ENCODE measurements around the gene C12orf43. TPM values are rescaled to one million over a fixed set of nuclear protein-coding genes. Genes with fewer than 3 reads are reported as not detected.

Gene C12orf43
- total and polyA plus RNA-seq, 2 of the 4 experiments (the other 2 are of a cell fraction), result 12.5 to 13.5 TPM

DNA sequence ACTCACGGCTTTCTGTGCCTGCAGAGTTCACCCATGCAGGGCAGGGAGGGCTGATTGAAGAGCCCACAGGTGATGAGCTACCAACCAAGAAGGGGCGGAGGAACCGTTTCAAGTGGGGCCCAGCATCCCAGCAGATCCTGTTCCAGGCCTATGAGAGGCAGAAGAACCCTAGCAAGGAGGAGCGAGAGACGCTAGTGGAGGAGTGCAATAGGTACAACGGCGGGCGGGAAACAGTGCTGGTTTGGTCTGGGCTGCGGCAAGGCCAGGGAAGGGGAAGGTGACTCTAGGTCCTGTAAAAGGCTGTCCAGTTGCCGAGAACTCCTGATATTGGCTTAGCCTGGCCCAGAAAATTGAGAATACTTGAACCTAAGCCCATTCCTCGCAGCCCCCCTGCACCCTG is 22.8 kb downstream of the C12orf43 start:
- no peak overlapping the region for H2AK5ac ChIP-seq (ENCODE audit: low read depth, low read length)
- no peak overlapping the region for H2AK9ac ChIP-seq (replicated peaks; ENCODE audit: low read depth, low read length, poor library complexity)
- H2BK15ac ChIP-seq (ENCODE audit: low read depth, low read length), result no peak overlapping the region
- no peaks in the 10 kb centered on the region for H3K79me1 ChIP-seq (ENCODE audit: low read depth in 1 of 2, low read length in 2 of 2)
- H3K27ac ChIP-seq (ENCODE audit: insufficient read depth, low read length), result no peak overlapping the region
- no peak overlapping the region for H4K8ac ChIP-seq (ENCODE audit: low read depth in 2 of 2, low read length in 2 of 2)
- H3K18ac ChIP-seq (ENCODE audit: low read depth, low read length), result no peak overlapping the region
- TF ChIP-seq CTCF (conservative IDR thresholded peaks at IDR 0.05; ENCODE audit: low read depth, low read length), result no peak
- TF ChIP-seq RFX5 (IDR thresholded peaks at IDR 0.05; ENCODE audit: low read depth, low read length), result no peak
- no peak for TF ChIP-seq SMC3 (IDR thresholded peaks at IDR 0.05; ENCODE audit: low read depth, low read length)
- TF ChIP-seq MXI1 (IDR thresholded peaks at IDR 0.05; ENCODE audit: borderline replicate concordance, low read depth, low read length), result no peak
- no peak for TF ChIP-seq POLR2A (IDR thresholded peaks at IDR 0.05; ENCODE audit: low read depth, low read length)
- TF ChIP-seq, protein P1, sequence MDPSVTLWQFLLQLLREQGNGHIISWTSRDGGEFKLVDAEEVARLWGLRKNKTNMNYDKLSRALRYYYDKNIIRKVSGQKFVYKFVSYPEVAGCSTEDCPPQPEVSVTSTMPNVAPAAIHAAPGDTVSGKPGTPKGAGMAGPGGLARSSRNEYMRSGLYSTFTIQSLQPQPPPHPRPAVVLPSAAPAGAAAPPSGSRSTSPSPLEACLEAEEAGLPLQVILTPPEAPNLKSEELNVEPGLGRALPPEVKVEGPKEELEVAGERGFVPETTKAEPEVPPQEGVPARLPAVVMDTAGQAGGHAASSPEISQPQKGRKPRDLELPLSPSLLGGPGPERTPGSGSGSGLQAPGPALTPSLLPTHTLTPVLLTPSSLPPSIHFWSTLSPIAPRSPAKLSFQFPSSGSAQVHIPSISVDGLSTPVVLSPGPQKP (IDR thresholded peaks at IDR 0.05; ENCODE audit: borderline replicate concordance, low read depth, low read length), result no peak
- TF ChIP-seq CHD1 (IDR thresholded peaks at IDR 0.05; ENCODE audit: low read depth, low read length), result no peak
- no peak for TF ChIP-seq BHLHE40 (IDR thresholded peaks at IDR 0.05; ENCODE audit: low read depth, low read length)
- TF ChIP-seq MAFK (IDR thresholded peaks at IDR 0.05; ENCODE audit: low read depth, low read length), result no peak
- TF ChIP-seq CEBPB (IDR thresholded peaks at IDR 0.05; ENCODE audit: low read depth, low read length), result no peak
- TF ChIP-seq FOS (IDR thresholded peaks at IDR 0.05; ENCODE audit: low read depth, low read length), result no peak
- TF ChIP-seq MAZ (IDR thresholded peaks at IDR 0.05; ENCODE audit: borderline replicate concordance, low read depth, low read length), result no peak
- no peak for TF ChIP-seq NFE2L2 (IDR thresholded peaks at IDR 0.05; ENCODE audit: low read depth, low read length)
- no peak for TF ChIP-seq RCOR1 (IDR thresholded peaks at IDR 0.05; ENCODE audit: insufficient replicate concordance, low read length)
- TF ChIP-seq RAD21 (IDR thresholded peaks at IDR 0.05; ENCODE audit: low read length), result no peak
- no peak overlapping the region for H3K4me2 ChIP-seq (ENCODE audit: low read depth, low read length)
- H3K4ac ChIP-seq (ENCODE audit: low read depth, low read length), result no peak overlapping the region
- H3K4me3 ChIP-seq (ENCODE audit: insufficient read depth, low read depth, low read length), result no peak overlapping the region
- no peaks in the 10 kb centered on the region for H4K20me1 ChIP-seq (ENCODE audit: insufficient read depth, low read length)
- WGBS, 2 experiments (ENCODE audit: extremely low coverage in 2 of 2, insufficient read length in 1 of 2), result 72% methylated on average over 8 of the region's 11 CpGs; no CpG with 5 or more reads in 1 of the 2 experiments
- no peak overlapping the region for H2BK120ac ChIP-seq (ENCODE audit: low read depth, low read length)
- no peak overlapping the region for H3K14ac ChIP-seq (replicated peaks; ENCODE audit: low read depth, low read length)
- no peak overlapping the region for H2BK5ac ChIP-seq (ENCODE audit: low read depth, low read length, poor library complexity, severe bottlenecking)
- no peaks in the 10 kb centered on the region for H3K9me1 ChIP-seq (ENCODE audit: insufficient read depth, low read length)
- H4K5ac ChIP-seq (ENCODE audit: low read depth, low read length), result no peak overlapping the region
- in situ Hi-C loops (cut with MboI; ENCODE audit: low sequenced_read_pairs) (no loop called here), intact Hi-C loops (cut with micrococcal nuclease) (no loop called here), dilution Hi-C loops (cut with HindIII; ENCODE audit: low sequenced_read_pairs, unreplicated experiment) (no loop called here)
- H3K9ac ChIP-seq (ENCODE audit: low read depth, low read length), result no peak overlapping the region
- no peaks in the 10 kb centered on the region; the same call in 1 of the 2 replicates for H3K9me3 ChIP-seq (ENCODE audit: control insufficient read depth, insufficient read depth, low read length)
- CTCF ChIA-PET, result no interaction called here
- POLR2A ChIA-PET (ENCODE audit: unreplicated experiment), result no interaction called here
- ATAC-seq (ENCODE audit: low read depth) (no peak), DNase-seq (no peak)
- H3K36me3 ChIP-seq (ENCODE audit: control insufficient read depth, insufficient read depth, low read length), result no peaks in the 10 kb centered on the region
- H2AFZ ChIP-seq (replicated peaks; ENCODE audit: low read length, poor library complexity), result no peak overlapping the region
- no TSS peak for BruUV-seq (replicated peaks)
- no peak overlapping the region for H2BK20ac ChIP-seq (ENCODE audit: low read depth, low read length)
- peaks cover 11% of the 10 kb centered on the region; the same call in 1 of the 2 replicates for H3K27me3 ChIP-seq (ENCODE audit: control insufficient read depth, insufficient read depth, low read length)
- H3K4me1 ChIP-seq (ENCODE audit: control insufficient read depth, insufficient read depth, low read length), result 0 out of 2 replicates have a peak, but pooled peaks cover under 1% of the 10 kb centered on the region
- no peak overlapping the region for H3K56ac ChIP-seq (ENCODE audit: extremely low read depth, insufficient read depth, low read length)
- H3K23ac ChIP-seq (ENCODE audit: low read depth, low read length), result no peak overlapping the region
- H4K91ac ChIP-seq (ENCODE audit: insufficient read depth, low read depth, low read length), result no peak overlapping the region
